WTC11 (cell line): ENCODE measurements around the gene RAB3A. TPM values are rescaled to one million over a fixed set of nuclear protein-coding genes. Genes with fewer than 3 reads are reported as not detected.
"Not testable (repeated sequence)": the region's sequence is repeated elsewhere in the genome, so short reads cannot be mapped to it uniquely, and the experiment has no call there.

Experiments used
- ATAC-seq: fragments of 200-7000 bp; cut with Tn5 transposase; 2 replicates; pipeline ENCODE4 v1.10.0; 2021; ENCODE audit warnings: mild to moderate bottlenecking, moderate library complexity
- CTCF ChIA-PET: fragments of 300-600 bp; sonication (Branson Sonifier 250); formaldehyde crosslinking; loops from one replicate; lab custom pipeline; 2021; ENCODE audit warnings: antibody characterized with exemption; lab: Charles Lee
- POLR2A ChIA-PET: fragments of 350-600 bp; sonication (Branson Sonifier 250); formaldehyde crosslinking; loops from one replicate; lab custom pipeline; 2021; ENCODE audit warnings: antibody characterized with exemption; lab: Charles Lee
- DNase-seq: peaks from one replicate; pipeline ENCODE4 v3.0.0; 2021; ENCODE audit warnings: low spot score
- H3K27ac Mint-ChIP-seq: 2 replicates; pipeline ENCODE4 v1.8.0; 2021; ENCODE audit warnings: mixed read lengths
- H3K27me3 Mint-ChIP-seq: 2 replicates; pipeline ENCODE4 v1.8.0; 2021; ENCODE audit warnings: low read depth, mild to moderate bottlenecking, moderate library complexity, mixed read lengths
- H3K36me3 Mint-ChIP-seq: 2 replicates; pipeline ENCODE4 v1.8.0; 2021; ENCODE audit warnings: mixed read lengths
- H3K4me1 Mint-ChIP-seq: 2 replicates; pipeline ENCODE4 v1.8.0; 2022; ENCODE audit warnings: mixed read lengths
- H3K4me3 Mint-ChIP-seq: 2 replicates; pipeline ENCODE4 v1.8.0; 2021; ENCODE audit warnings: mild to moderate bottlenecking, moderate library complexity, mixed read lengths
- H3K9me3 Mint-ChIP-seq: 2 replicates; pipeline ENCODE4 v1.8.0; 2021; ENCODE audit warnings: mixed read lengths
- AR ChIP-seq: fragments of 250-450 bp; sonication (Bioruptor Pico); IDR thresholded peaks from 2 replicates; pipeline ENCODE4 v1.9.0; 2021; ENCODE audit warnings: mild to moderate bottlenecking
- E2F5 ChIP-seq: sonication (generic); formaldehyde crosslinking; IDR thresholded peaks from 2 replicates; pipeline ENCODE4 v1.8.1; 2022; ENCODE audit warnings: mild to moderate bottlenecking, moderate library complexity, missing genetic modification reagents
- EMX1 ChIP-seq: fragments of 250-450 bp; sonication (Bioruptor Pico); IDR thresholded peaks from 2 replicates; pipeline ENCODE4 v1.8.0; 2021; ENCODE audit warnings: mild to moderate bottlenecking
- ETV6 ChIP-seq: sonication (generic); formaldehyde crosslinking; IDR thresholded peaks from 2 replicates; pipeline ENCODE4 v1.8.1; 2022; ENCODE audit warnings: mild to moderate bottlenecking, missing genetic modification reagents
- GTF2I ChIP-seq: fragments of 250-450 bp; sonication (Bioruptor Pico); conservative IDR thresholded peaks from 2 replicates; pipeline ENCODE4 v1.4.0; 2021; ENCODE audit warnings: mild to moderate bottlenecking
- IRF2 ChIP-seq: sonication (generic); formaldehyde crosslinking; IDR thresholded peaks from 2 replicates; pipeline ENCODE4 v1.8.0; 2022; ENCODE audit warnings: low read depth, missing genetic modification reagents, borderline replicate concordance
- NFATC4 ChIP-seq: fragments of 250-450 bp; sonication (Bioruptor Pico); IDR thresholded peaks from 2 replicates; pipeline ENCODE4 v1.9.0; 2021; ENCODE audit warnings: mild to moderate bottlenecking
- SMAD3 ChIP-seq: sonication (generic); formaldehyde crosslinking; IDR thresholded peaks from 2 replicates; pipeline ENCODE4 v1.8.0; 2022; ENCODE audit warnings: missing genetic modification reagents, mild to moderate bottlenecking, borderline replicate concordance
- TP53 ChIP-seq: sonication (generic); formaldehyde crosslinking; IDR thresholded peaks from 2 replicates; pipeline ENCODE4 v1.8.1; 2023; ENCODE audit warnings: mild to moderate bottlenecking, missing genetic modification reagents
- ZNF121 ChIP-seq: sonication (generic); formaldehyde crosslinking; IDR thresholded peaks from 2 replicates; pipeline ENCODE4 v1.8.0; 2023; ENCODE audit warnings: missing genetic modification reagents
- total RNA-seq: library from RNA; stranded (reverse); gene quantifications from 3 replicates; pipeline ENCODE4 v1.2.3, GENCODE V29; 2021
- TF ChIP-seq, protein P1 (sequence below): sonication (generic); formaldehyde crosslinking; IDR thresholded peaks from 2 replicates; pipeline ENCODE4 v1.8.1; 2023; ENCODE audit warnings: mild to moderate bottlenecking, missing genetic modification reagents, borderline replicate concordance
- TF ChIP-seq, protein P2 (sequence below): sonication (generic); formaldehyde crosslinking; IDR thresholded peaks from 2 replicates; pipeline ENCODE4 v1.8.1; 2023; ENCODE audit warnings: mild to moderate bottlenecking, missing genetic modification reagents
- TF ChIP-seq, protein P3 (sequence below): fragments of 250-450 bp; sonication (Bioruptor Pico); IDR thresholded peaks from 2 replicates; pipeline ENCODE4 v1.9.0; 2021; ENCODE audit warnings: mild to moderate bottlenecking, borderline replicate concordance
- TF ChIP-seq, protein P4 (sequence below): fragments of 200-600 bp; IDR thresholded peaks from 2 replicates; pipeline ENCODE4 v1.8.0; 2022; ENCODE audit warnings: antibody characterized with exemption

RAB3A gene
- total RNA-seq, 1 experiment from 2014 or later = 12.2 TPM

DNA sequence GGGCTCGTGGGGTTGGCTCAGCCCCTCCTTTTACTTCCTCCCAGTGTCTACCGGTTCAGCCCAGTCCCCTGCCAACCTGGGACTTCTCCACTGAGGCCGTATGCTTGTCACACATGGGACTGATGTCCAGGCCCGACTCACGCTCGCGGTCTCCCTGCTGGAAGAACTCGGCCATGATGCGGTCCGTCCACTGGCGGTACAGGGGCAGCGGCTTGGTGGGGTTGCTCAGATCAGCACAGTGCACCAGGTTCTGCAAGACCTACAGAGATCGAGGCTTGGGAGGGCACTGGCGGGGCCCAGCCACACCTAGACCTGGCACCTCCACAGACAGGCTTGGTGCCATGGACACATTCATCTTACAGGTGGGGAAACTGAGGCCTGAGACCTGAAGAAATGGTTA lies 7.8 kb upstream of the RAB3A start (continued):
- TF ChIP-seq, protein P1, sequence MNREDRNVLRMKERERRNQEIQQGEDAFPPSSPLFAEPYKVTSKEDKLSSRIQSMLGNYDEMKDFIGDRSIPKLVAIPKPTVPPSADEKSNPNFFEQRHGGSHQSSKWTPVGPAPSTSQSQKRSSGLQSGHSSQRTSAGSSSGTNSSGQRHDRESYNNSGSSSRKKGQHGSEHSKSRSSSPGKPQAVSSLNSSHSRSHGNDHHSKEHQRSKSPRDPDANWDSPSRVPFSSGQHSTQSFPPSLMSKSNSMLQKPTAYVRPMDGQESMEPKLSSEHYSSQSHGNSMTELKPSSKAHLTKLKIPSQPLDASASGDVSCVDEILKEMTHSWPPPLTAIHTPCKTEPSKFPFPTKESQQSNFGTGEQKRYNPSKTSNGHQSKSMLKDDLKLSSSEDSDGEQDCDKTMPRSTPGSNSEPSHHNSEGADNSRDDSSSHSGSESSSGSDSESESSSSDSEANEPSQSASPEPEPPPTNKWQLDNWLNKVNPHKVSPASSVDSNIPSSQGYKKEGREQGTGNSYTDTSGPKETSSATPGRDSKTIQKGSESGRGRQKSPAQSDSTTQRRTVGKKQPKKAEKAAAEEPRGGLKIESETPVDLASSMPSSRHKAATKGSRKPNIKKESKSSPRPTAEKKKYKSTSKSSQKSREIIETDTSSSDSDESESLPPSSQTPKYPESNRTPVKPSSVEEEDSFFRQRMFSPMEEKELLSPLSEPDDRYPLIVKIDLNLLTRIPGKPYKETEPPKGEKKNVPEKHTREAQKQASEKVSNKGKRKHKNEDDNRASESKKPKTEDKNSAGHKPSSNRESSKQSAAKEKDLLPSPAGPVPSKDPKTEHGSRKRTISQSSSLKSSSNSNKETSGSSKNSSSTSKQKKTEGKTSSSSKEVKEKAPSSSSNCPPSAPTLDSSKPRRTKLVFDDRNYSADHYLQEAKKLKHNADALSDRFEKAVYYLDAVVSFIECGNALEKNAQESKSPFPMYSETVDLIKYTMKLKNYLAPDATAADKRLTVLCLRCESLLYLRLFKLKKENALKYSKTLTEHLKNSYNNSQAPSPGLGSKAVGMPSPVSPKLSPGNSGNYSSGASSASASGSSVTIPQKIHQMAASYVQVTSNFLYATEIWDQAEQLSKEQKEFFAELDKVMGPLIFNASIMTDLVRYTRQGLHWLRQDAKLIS = no peak
- no peak for TF ChIP-seq AR (CRISPR knock-in tag)
- TF ChIP-seq EMX1 = no peak
- no peak for TF ChIP-seq E2F5
- no peak for TF ChIP-seq TP53 (CRISPR knock-in tag)
- TF ChIP-seq SMAD3 (CRISPR knock-in tag) = no peak
- TF ChIP-seq, protein P2, sequence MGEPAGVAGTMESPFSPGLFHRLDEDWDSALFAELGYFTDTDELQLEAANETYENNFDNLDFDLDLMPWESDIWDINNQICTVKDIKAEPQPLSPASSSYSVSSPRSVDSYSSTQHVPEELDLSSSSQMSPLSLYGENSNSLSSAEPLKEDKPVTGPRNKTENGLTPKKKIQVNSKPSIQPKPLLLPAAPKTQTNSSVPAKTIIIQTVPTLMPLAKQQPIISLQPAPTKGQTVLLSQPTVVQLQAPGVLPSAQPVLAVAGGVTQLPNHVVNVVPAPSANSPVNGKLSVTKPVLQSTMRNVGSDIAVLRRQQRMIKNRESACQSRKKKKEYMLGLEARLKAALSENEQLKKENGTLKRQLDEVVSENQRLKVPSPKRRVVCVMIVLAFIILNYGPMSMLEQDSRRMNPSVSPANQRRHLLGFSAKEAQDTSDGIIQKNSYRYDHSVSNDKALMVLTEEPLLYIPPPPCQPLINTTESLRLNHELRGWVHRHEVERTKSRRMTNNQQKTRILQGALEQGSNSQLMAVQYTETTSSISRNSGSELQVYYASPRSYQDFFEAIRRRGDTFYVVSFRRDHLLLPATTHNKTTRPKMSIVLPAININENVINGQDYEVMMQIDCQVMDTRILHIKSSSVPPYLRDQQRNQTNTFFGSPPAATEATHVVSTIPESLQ (CRISPR knock-in tag) = no peak

DNA sequence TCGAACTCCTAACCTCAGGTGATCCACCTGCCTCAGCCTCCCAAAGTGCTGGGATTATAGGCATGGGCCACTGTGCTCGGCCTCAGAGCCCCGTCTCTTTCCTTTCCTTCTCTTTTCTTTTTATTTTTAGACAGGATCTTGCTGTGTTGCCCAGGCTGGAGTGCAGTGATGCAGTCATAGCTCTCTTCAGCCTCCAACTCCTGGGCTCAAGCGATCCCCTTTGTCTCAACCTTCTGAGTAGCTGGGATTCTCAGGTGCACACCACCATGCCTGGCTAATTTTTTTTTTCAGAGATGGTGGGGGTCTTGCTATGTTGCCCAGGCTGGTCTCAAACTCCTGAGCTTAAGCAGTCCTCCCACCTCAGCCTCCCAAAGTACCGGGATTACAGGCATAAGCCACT lies 6.1 kb upstream of the RAB3A start:
- DNase-seq, H3K9me3 Mint-ChIP-seq, H3K27ac Mint-ChIP-seq, ATAC-seq, H3K27me3 Mint-ChIP-seq, H3K4me3 Mint-ChIP-seq, H3K36me3 Mint-ChIP-seq: not testable (repeated sequence)
- POLR2A ChIA-PET = interaction anchor here (1.3 kb wide), 1 partner anchor 11 kb away, joined by 4 read pairs; no protein-coding TSS in a partner anchor
- H3K4me1 Mint-ChIP-seq = peaks cover 12% of the 10 kb centered on the region; the same call in 1 of the 2 replicates
- CTCF ChIA-PET = interaction anchor here (0.7 to 9.7 kb wide), 8 partner anchors 14 to 379 kb away, joined by 3 to 369 read pairs (median 4); a partner anchor contains a TSS
- TF ChIP-seq ZNF121 = peak; percentile 59; the same call in 1 of the 2 replicates

GRCh38 chr19:18208098-18208951 lies 4.5 kb upstream of the RAB3A start:
- H3K4me3 Mint-ChIP-seq = no peak overlapping the region
- H3K27me3 Mint-ChIP-seq = no peaks in the 10 kb centered on the region
- DNase-seq = peak; percentile 74
- H3K36me3 Mint-ChIP-seq = no peaks in the 10 kb centered on the region
- no peak for ATAC-seq
- H3K27ac Mint-ChIP-seq = no peak overlapping the region; the same call in 1 of the 2 replicates
- ChIA-PET CTCF (interaction anchor here (0.5 to 9.7 kb wide), 46 partner anchors 9 to 547 kb away, joined by 3 to 369 read pairs (median 4); partner anchors contain the start of genes ARRDC2, GDF15, IQCN and JUND), POLR2A (interaction anchor here (1.3 to 1.5 kb wide), 3 partner anchors 24 to 73 kb away, joined by 4 to 7 read pairs (median 6); partner anchors contain the start of gene JUND)
- H3K4me1 Mint-ChIP-seq = peaks cover 12% of the 10 kb centered on the region
- no peaks in the 10 kb centered on the region for H3K9me3 Mint-ChIP-seq
- TF ChIP-seq, protein P3, sequence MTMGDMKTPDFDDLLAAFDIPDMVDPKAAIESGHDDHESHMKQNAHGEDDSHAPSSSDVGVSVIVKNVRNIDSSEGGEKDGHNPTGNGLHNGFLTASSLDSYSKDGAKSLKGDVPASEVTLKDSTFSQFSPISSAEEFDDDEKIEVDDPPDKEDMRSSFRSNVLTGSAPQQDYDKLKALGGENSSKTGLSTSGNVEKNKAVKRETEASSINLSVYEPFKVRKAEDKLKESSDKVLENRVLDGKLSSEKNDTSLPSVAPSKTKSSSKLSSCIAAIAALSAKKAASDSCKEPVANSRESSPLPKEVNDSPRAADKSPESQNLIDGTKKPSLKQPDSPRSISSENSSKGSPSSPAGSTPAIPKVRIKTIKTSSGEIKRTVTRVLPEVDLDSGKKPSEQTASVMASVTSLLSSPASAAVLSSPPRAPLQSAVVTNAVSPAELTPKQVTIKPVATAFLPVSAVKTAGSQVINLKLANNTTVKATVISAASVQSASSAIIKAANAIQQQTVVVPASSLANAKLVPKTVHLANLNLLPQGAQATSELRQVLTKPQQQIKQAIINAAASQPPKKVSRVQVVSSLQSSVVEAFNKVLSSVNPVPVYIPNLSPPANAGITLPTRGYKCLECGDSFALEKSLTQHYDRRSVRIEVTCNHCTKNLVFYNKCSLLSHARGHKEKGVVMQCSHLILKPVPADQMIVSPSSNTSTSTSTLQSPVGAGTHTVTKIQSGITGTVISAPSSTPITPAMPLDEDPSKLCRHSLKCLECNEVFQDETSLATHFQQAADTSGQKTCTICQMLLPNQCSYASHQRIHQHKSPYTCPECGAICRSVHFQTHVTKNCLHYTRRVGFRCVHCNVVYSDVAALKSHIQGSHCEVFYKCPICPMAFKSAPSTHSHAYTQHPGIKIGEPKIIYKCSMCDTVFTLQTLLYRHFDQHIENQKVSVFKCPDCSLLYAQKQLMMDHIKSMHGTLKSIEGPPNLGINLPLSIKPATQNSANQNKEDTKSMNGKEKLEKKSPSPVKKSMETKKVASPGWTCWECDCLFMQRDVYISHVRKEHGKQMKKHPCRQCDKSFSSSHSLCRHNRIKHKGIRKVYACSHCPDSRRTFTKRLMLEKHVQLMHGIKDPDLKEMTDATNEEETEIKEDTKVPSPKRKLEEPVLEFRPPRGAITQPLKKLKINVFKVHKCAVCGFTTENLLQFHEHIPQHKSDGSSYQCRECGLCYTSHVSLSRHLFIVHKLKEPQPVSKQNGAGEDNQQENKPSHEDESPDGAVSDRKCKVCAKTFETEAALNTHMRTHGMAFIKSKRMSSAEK (CRISPR knock-in tag) = 0 out of 2 replicates have a peak, but pooled peaks have one; percentile 26
- no peak for TF ChIP-seq ZNF121
- peak; percentile 80; the same call in 1 of the 2 replicates for TF ChIP-seq GTF2I (CRISPR knock-in tag)
- no peak for TF ChIP-seq ETV6 (CRISPR knock-in tag)
- no peak for TF ChIP-seq NFATC4 (CRISPR knock-in tag)
- TF ChIP-seq, protein P4, sequence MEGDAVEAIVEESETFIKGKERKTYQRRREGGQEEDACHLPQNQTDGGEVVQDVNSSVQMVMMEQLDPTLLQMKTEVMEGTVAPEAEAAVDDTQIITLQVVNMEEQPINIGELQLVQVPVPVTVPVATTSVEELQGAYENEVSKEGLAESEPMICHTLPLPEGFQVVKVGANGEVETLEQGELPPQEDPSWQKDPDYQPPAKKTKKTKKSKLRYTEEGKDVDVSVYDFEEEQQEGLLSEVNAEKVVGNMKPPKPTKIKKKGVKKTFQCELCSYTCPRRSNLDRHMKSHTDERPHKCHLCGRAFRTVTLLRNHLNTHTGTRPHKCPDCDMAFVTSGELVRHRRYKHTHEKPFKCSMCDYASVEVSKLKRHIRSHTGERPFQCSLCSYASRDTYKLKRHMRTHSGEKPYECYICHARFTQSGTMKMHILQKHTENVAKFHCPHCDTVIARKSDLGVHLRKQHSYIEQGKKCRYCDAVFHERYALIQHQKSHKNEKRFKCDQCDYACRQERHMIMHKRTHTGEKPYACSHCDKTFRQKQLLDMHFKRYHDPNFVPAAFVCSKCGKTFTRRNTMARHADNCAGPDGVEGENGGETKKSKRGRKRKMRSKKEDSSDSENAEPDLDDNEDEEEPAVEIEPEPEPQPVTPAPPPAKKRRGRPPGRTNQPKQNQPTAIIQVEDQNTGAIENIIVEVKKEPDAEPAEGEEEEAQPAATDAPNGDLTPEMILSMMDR = peak; percentile 66
- TF ChIP-seq IRF2 (CRISPR knock-in tag) = no peak
